PC-3 (cell line): Measurements from ENCODE around the gene USP20. TPM values are rescaled to one million over a fixed set of nuclear protein-coding genes. Genes with fewer than 3 reads are reported as not detected.

Experiments used
- ATAC-seq: fragments of 200-7000 bp; cut with Tn5 transposase; 2 replicates; pipeline ENCODE4 v1.9.1; 2020; ENCODE audit warnings: mild to moderate bottlenecking, moderate library complexity
- BruUV-seq: library from RNA; stranded (reverse); fragments of 400-500 nt; replicated peaks from 2 replicates; lab custom pipeline; 2021; lab: Mats Ljungman, UMichigan
- CTCF ChIA-PET: fragments of 300-600 bp; sonication (Branson Sonifier 250); formaldehyde crosslinking; loops from one replicate; lab custom pipeline; 2022; ENCODE audit warnings: antibody characterized with exemption; lab: Charles Lee
- POLR2A ChIA-PET: fragments of 300-600 bp; sonication (Branson Sonifier 250); formaldehyde crosslinking; loops from one replicate; lab custom pipeline; 2022; ENCODE audit warnings: antibody characterized with exemption; ENCODE audit not compliant: unreplicated experiment; lab: Charles Lee
- DNase-seq: peaks from one replicate; pipeline ENCODE4 v3.0.0-alpha.2; 2015
- H2AFZ ChIP-seq: fragments of 300-600 bp; sonication (generic); 2 replicates; pipeline ENCODE4 v1.6.0; 2016; ENCODE audit warnings: antibody characterized with exemption, low read length
- H3F3A ChIP-seq: fragments of 300-600 bp; sonication (generic); one replicate; pipeline ENCODE4 v1.6.0; 2017; ENCODE audit warnings: antibody characterized with exemption, low read length, control low read depth, mild to moderate bottlenecking; ENCODE audit not compliant: unreplicated experiment
- H3K27ac ChIP-seq: fragments of 300-600 bp; sonication (generic); 2 replicates; pipeline ENCODE4 v1.5.1; 2016; ENCODE audit warnings: mild to moderate bottlenecking, low read length
- H3K27me3 ChIP-seq: fragments of 300-600 bp; sonication (generic); 2 replicates; pipeline ENCODE4 v1.6.1; 2016; ENCODE audit warnings: low read length, mixed read lengths
- H3K36me3 ChIP-seq: fragments of 300-600 bp; sonication (generic); 2 replicates; pipeline ENCODE4 v1.6.1; 2016; ENCODE audit warnings: low read depth, mixed run types, low read length, mixed read lengths
- H3K4me1 ChIP-seq: fragments of 300-600 bp; sonication (generic); 2 replicates; pipeline ENCODE4 v1.5.1; 2016; ENCODE audit warnings: low read length; ENCODE audit not compliant: insufficient read depth
- H3K4me2 ChIP-seq: fragments of 300-600 bp; sonication (generic); 2 replicates; pipeline ENCODE4 v1.6.0; 2016; ENCODE audit warnings: low read length
- H3K4me3 ChIP-seq: fragments of 300-600 bp; sonication (generic); 2 replicates; pipeline ENCODE4 v1.5.1; 2016; ENCODE audit warnings: mild to moderate bottlenecking, low read length, mixed read lengths
- H3K79me2 ChIP-seq: fragments of 300-600 bp; sonication (generic); 2 replicates; pipeline ENCODE4 v1.6.1; 2017; ENCODE audit warnings: low read length, mixed read lengths
- H3K9ac ChIP-seq: fragments of 300-600 bp; sonication (generic); 2 replicates; pipeline ENCODE4 v1.6.0; 2016; ENCODE audit warnings: mild to moderate bottlenecking, low read length
- H3K9me2 ChIP-seq: fragments of 300-600 bp; sonication (generic); replicated peaks from 2 replicates; pipeline ENCODE4 v1.6.1; 2016; ENCODE audit warnings: mixed run types, low read length, mixed read lengths
- H3K9me3 ChIP-seq: fragments of 300-600 bp; sonication (generic); 2 replicates; pipeline ENCODE4 v1.6.1; 2016; ENCODE audit warnings: low read length, mixed read lengths
- H4K20me1 ChIP-seq: fragments of 300-600 bp; sonication (generic); 2 replicates; pipeline ENCODE4 v1.6.1; 2016; ENCODE audit warnings: low read length, mixed read lengths
- EZH2 ChIP-seq: fragments of 300-600 bp; sonication (generic); IDR thresholded peaks from one replicate; pipeline ENCODE4 v1.6.1; 2017; ENCODE audit warnings: antibody characterized with exemption, mild to moderate bottlenecking, low read length; ENCODE audit not compliant: unreplicated experiment
- EZH2phosphoT487 ChIP-seq: fragments of 300-600 bp; sonication (generic); IDR thresholded peaks from 2 replicates; pipeline ENCODE4 v1.6.1; 2018; ENCODE audit warnings: mild to moderate bottlenecking, antibody characterized with exemption, low read length, borderline replicate concordance
- intact Hi-C: fragments of 100-400 bp; cut with micrococcal nuclease; formaldehyde crosslinking; loops from 2 replicates; pipeline ENCODE4 v1.9.0; 2023
- total RNA-seq: library from RNA; depleted of rRNA; stranded (reverse); fragments of >200 nt; gene quantifications from 2 replicates; pipeline ENCODE4 v1.2.3, GENCODE V29; 2014
- TF ChIP-seq, protein P1 (sequence below): fragments of 300-600 bp; sonication (generic); conservative IDR thresholded peaks from 2 replicates; pipeline ENCODE4 v1.5.1; 2017; ENCODE audit warnings: antibody characterized with exemption, low read depth, mild to moderate bottlenecking, low read length

Gene USP20
- total RNA-seq, 1 experiment from 2014 or later = 15.0 TPM

DNA sequence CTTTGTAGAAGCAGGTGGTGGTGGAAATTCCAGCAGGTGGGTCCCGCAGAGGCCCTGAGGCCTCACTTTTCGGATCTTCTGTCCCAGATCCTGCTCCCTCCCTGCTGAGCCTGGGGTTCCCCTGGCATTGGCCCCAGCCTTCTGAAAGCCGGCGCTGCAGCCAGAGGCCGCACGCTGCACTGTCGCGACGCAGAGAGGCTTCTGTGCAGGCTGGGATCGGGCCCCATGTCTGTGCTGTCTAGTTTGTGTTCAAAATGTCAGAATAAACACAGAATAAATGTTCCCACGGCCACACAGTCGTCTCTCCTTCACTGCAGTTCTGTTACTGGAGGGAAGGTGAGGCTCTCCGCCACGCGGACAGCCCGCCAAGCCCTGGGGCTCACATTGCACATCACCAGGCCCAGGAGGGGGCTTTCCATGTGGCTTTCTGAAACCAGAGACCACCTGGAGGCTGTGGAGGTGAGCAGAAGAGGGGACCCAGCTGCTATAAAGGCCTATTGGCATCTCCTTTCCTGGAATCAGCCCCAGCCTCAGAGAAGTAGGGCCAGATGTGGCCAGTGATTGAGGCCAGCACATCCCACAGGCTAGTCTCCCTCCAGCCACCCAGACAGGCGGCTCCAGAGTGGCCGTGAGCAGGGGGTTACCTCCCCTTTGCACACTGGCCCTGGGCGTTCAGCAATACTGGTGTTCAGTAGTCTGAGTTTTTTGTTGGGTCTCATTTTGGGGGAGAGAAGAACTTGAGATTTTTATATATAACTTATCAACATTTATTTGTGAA is 46.5 kb downstream of the USP20 start:
- DNase-seq = no peak
- intact Hi-C loops = no loop called here
- BruUV-seq = no TSS peak
- H3K9me3 ChIP-seq = no peaks in the 10 kb centered on the region
- POLR2A ChIA-PET = no interaction called here
- no peak for ATAC-seq
- no peak overlapping the region for H3K4me3 ChIP-seq
- H3K27me3 ChIP-seq = no peaks in the 10 kb centered on the region
- no peaks in the 10 kb centered on the region for H3F3A ChIP-seq
- no peaks in the 10 kb centered on the region for H3K9me2 ChIP-seq
- no peaks in the 10 kb centered on the region for H3K36me3 ChIP-seq
- H2AFZ ChIP-seq = no peak overlapping the region
- TF ChIP-seq, protein P1, sequence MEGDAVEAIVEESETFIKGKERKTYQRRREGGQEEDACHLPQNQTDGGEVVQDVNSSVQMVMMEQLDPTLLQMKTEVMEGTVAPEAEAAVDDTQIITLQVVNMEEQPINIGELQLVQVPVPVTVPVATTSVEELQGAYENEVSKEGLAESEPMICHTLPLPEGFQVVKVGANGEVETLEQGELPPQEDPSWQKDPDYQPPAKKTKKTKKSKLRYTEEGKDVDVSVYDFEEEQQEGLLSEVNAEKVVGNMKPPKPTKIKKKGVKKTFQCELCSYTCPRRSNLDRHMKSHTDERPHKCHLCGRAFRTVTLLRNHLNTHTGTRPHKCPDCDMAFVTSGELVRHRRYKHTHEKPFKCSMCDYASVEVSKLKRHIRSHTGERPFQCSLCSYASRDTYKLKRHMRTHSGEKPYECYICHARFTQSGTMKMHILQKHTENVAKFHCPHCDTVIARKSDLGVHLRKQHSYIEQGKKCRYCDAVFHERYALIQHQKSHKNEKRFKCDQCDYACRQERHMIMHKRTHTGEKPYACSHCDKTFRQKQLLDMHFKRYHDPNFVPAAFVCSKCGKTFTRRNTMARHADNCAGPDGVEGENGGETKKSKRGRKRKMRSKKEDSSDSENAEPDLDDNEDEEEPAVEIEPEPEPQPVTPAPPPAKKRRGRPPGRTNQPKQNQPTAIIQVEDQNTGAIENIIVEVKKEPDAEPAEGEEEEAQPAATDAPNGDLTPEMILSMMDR = no peak
- TF ChIP-seq EZH2 (no peak), EZH2phosphoT487 (no peak)
- H3K4me1 ChIP-seq = peaks cover 24% of the 10 kb centered on the region
- no peaks in the 10 kb centered on the region for H4K20me1 ChIP-seq
- H3K9ac ChIP-seq = no peak overlapping the region
- no peaks in the 10 kb centered on the region for H3K79me2 ChIP-seq
- CTCF ChIA-PET = no interaction called here
- no peak overlapping the region for H3K27ac ChIP-seq
- no peak overlapping the region for H3K4me2 ChIP-seq

DNA sequence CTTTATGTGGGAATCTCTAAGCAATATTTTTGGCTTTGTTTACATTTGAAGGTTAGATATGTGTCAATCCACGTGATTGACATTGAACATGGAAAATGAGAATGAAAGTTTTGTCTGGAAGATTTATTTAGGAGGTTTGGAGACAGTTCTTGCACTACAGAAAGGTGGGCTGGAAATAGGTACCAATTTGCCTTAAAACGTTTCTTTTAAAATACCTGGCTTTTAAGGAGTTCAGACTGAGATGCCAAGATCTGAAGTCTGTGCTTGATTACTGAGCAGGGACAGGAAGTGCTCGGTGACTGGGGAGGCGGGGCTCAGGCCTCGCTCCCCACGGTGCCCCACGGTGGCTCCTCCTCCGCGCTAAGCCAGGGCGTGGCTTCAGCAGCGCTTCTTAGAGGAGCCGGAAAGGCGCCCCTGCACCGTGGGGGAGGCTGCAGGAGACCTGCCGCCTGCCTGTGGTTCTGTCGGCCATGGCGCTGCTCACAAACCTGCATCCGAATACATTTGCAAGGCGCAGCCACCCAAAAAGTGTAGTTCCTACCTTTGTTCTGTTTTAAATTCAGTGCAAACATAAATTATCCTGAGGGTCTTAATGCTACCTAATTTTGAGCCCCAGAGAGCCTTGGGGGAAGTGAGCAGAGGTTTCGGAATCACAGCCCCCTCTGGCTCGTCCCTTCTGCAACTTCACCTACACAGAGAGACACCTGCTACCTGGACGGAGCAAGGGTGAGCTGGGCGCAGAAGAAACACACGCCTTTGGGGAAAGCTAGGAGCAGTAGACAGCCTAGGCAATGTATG is 49.2 kb downstream of the USP20 start:
- TF ChIP-seq EZH2phosphoT487 (no peak), EZH2 (no peak)
- TF ChIP-seq, protein P1 = no peak
- intact Hi-C loops = loop anchor here (1.0 to 5.0 kb wide), 3 partner anchors 46 to 214 kb away; partner anchors contain the start of gene FNBP1
- DNase-seq = peak; percentile 87
- H3K36me3 ChIP-seq = no peaks in the 10 kb centered on the region
- no peaks in the 10 kb centered on the region for H3K9me3 ChIP-seq
- no TSS peak for BruUV-seq
- CTCF ChIA-PET = no interaction called here
- H2AFZ ChIP-seq = peak overlapping the region; percentile 77
- ATAC-seq = peak; percentile 82
- H3K4me1 ChIP-seq = peaks cover 24% of the 10 kb centered on the region
- H3K9ac ChIP-seq = no peak overlapping the region; the same call in 1 of the 2 replicates
- peak overlapping the region; percentile 57 for H3K4me3 ChIP-seq
- no peaks in the 10 kb centered on the region for H4K20me1 ChIP-seq
- no peak overlapping the region for H3K27ac ChIP-seq
- no peaks in the 10 kb centered on the region for H3K9me2 ChIP-seq
- peak overlapping the region; percentile 76 for H3K4me2 ChIP-seq
- POLR2A ChIA-PET = interaction anchor here (1.0 kb wide), 1 partner anchor 172 kb away, joined by 5 read pairs; no protein-coding TSS in a partner anchor
- no peaks in the 10 kb centered on the region for H3K27me3 ChIP-seq
- no peaks in the 10 kb centered on the region for H3K79me2 ChIP-seq
- no peaks in the 10 kb centered on the region for H3F3A ChIP-seq
